HUES6 (cell line): ENCODE measurements around the gene DROSHA.

Source experiments
- H3K27ac ChIP-seq: 2 replicates; pipeline ENCODE4 v1.7.0; 2013; ENCODE audit warnings: low read depth, mild to moderate bottlenecking, low read length, inconsistent platforms
- H3K27me3 ChIP-seq: 2 replicates; pipeline ENCODE4 v1.6.1; 2013; ENCODE audit warnings: low read length; ENCODE audit not compliant: control insufficient read depth, insufficient read depth
- H3K36me3 ChIP-seq: 2 replicates; pipeline ENCODE4 v1.6.1; 2013; ENCODE audit warnings: low read length; ENCODE audit not compliant: control insufficient read depth, insufficient read depth
- H3K4me1 ChIP-seq: 2 replicates; pipeline ENCODE4 v1.6.1; 2013; ENCODE audit warnings: low read length; ENCODE audit not compliant: control insufficient read depth, insufficient read depth
- H3K4me3 ChIP-seq: 2 replicates; pipeline ENCODE4 v1.5.1; 2013; ENCODE audit warnings: low read depth, low read length
- H3K9ac ChIP-seq: one replicate; pipeline ENCODE4 v1.6.1; 2013; ENCODE audit warnings: mild to moderate bottlenecking, low read length
- H3K9me3 ChIP-seq: 2 replicates; pipeline ENCODE4 v1.6.1; 2013; ENCODE audit warnings: low read depth, low read length; ENCODE audit not compliant: control insufficient read depth, insufficient read depth

DROSHA gene

GRCh38 chr5:31445041-31445600 lies 86.8 kb downstream of the DROSHA start:
- H3K9me3 ChIP-seq = no peaks in the 10 kb centered on the region
- H3K27ac ChIP-seq = no peak overlapping the region
- no peaks in the 10 kb centered on the region for H3K4me1 ChIP-seq
- no peaks in the 10 kb centered on the region for H3K27me3 ChIP-seq
- peaks cover 40% of the 10 kb centered on the region for H3K36me3 ChIP-seq
- no peak overlapping the region for H3K4me3 ChIP-seq
- no peak overlapping the region for H3K9ac ChIP-seq

- H3K4me3 ChIP-seq = no peak overlapping the region
- no peak overlapping the region for H3K27ac ChIP-seq
- no peaks in the 10 kb centered on the region for H3K4me1 ChIP-seq
- H3K9me3 ChIP-seq = no peaks in the 10 kb centered on the region
- no peaks in the 10 kb centered on the region for H3K27me3 ChIP-seq
- peaks cover 28% of the 10 kb centered on the region for H3K36me3 ChIP-seq
- H3K9ac ChIP-seq = no peak overlapping the region
Observed at GRCh38 chr5:31443572-31443971, 88.3 kb downstream of the DROSHA start.

- H3K36me3 ChIP-seq = peaks cover 17% of the 10 kb centered on the region
- no peak overlapping the region for H3K4me3 ChIP-seq
- no peaks in the 10 kb centered on the region for H3K27me3 ChIP-seq
- H3K27ac ChIP-seq = no peak overlapping the region
- no peaks in the 10 kb centered on the region for H3K9me3 ChIP-seq
- no peaks in the 10 kb centered on the region for H3K4me1 ChIP-seq
- no peak overlapping the region for H3K9ac ChIP-seq
Observed at GRCh38 chr5:31442058-31442745, 89.7 kb downstream of the DROSHA start.

- no peaks in the 10 kb centered on the region for H3K4me1 ChIP-seq
- H3K9me3 ChIP-seq = no peaks in the 10 kb centered on the region
- no peak overlapping the region for H3K9ac ChIP-seq
- no peak overlapping the region for H3K4me3 ChIP-seq
- H3K27me3 ChIP-seq = no peaks in the 10 kb centered on the region
- H3K36me3 ChIP-seq = peaks cover 33% of the 10 kb centered on the region
- H3K27ac ChIP-seq = no peak overlapping the region
Observed at GRCh38 chr5:31436851-31437250, 95.0 kb downstream of the DROSHA start.

GRCh38 chr5:31435730-31436129 lies 96.2 kb downstream of the DROSHA start:
- peaks cover 43% of the 10 kb centered on the region for H3K36me3 ChIP-seq
- H3K27me3 ChIP-seq = no peaks in the 10 kb centered on the region
- no peaks in the 10 kb centered on the region for H3K9me3 ChIP-seq
- H3K4me3 ChIP-seq = no peak overlapping the region
- no peak overlapping the region for H3K27ac ChIP-seq
- H3K4me1 ChIP-seq = no peaks in the 10 kb centered on the region
- no peak overlapping the region for H3K9ac ChIP-seq

GRCh38 chr5:31434898-31435297 lies 97.0 kb downstream of the DROSHA start:
- no peaks in the 10 kb centered on the region for H3K9me3 ChIP-seq
- H3K27ac ChIP-seq = no peak overlapping the region; the same call in 1 of the 2 replicates
- H3K4me1 ChIP-seq = no peaks in the 10 kb centered on the region
- no peak overlapping the region for H3K9ac ChIP-seq
- H3K36me3 ChIP-seq = peaks cover 48% of the 10 kb centered on the region
- H3K27me3 ChIP-seq = no peaks in the 10 kb centered on the region
- H3K4me3 ChIP-seq = no peak overlapping the region

GRCh38 chr5:31433229-31433628 lies 98.7 kb downstream of the DROSHA start:
- no peak overlapping the region for H3K4me3 ChIP-seq
- no peaks in the 10 kb centered on the region for H3K27me3 ChIP-seq
- H3K36me3 ChIP-seq = peaks cover 43% of the 10 kb centered on the region
- H3K9ac ChIP-seq = no peak overlapping the region
- H3K4me1 ChIP-seq = peaks cover 2% of the 10 kb centered on the region; the same call in 1 of the 2 replicates
- H3K9me3 ChIP-seq = no peaks in the 10 kb centered on the region
- no peak overlapping the region for H3K27ac ChIP-seq

- Histone ChIP-seq H3K4me1 (peaks cover 20% of the 10 kb centered on the region), H3K9me3 (no peaks in the 10 kb centered on the region), H3K27me3 (no peaks in the 10 kb centered on the region), H3K4me3 (no peak overlapping the region), H3K36me3 (peaks cover 47% of the 10 kb centered on the region), H3K27ac (peak overlapping the region; percentile 66; the same call in 1 of the 2 replicates), H3K9ac (no peak overlapping the region)
Observed at GRCh38 chr5:31427724-31428309, 104.1 kb downstream of the DROSHA start.

GRCh38 chr5:31427013-31427723 lies 104.7 kb downstream of the DROSHA start:
- peak overlapping the region; percentile 66; the same call in 1 of the 2 replicates for H3K27ac ChIP-seq
- no peaks in the 10 kb centered on the region for H3K9me3 ChIP-seq
- H3K4me3 ChIP-seq = no peak overlapping the region
- peaks cover 49% of the 10 kb centered on the region for H3K36me3 ChIP-seq
- H3K4me1 ChIP-seq = peaks cover 20% of the 10 kb centered on the region
- no peaks in the 10 kb centered on the region for H3K27me3 ChIP-seq
- H3K9ac ChIP-seq = no peak overlapping the region

- no peak overlapping the region for H3K4me3 ChIP-seq
- H3K9ac ChIP-seq = no peak overlapping the region
- H3K36me3 ChIP-seq = peaks cover 74% of the 10 kb centered on the region
- peaks cover 5% of the 10 kb centered on the region; the same call in 1 of the 2 replicates for H3K4me1 ChIP-seq
- H3K9me3 ChIP-seq = no peaks in the 10 kb centered on the region
- no peaks in the 10 kb centered on the region for H3K27me3 ChIP-seq
- no peak overlapping the region for H3K27ac ChIP-seq
Observed at GRCh38 chr5:31421806-31422586, 109.9 kb downstream of the DROSHA start.
